Raji (cell line): Measurements from ENCODE around the gene SLC17A2.

Experiments used
- POLR2A ChIP-seq: IDR thresholded peaks from 2 replicates; pipeline ENCODE4 v1.6.1; 2011; ENCODE audit warnings: low read depth, low read length, control low read depth; ENCODE audit not compliant: insufficient read depth

SLC17A2 gene

GRCh38 chr6:25959890-25960536 is 29.5 kb upstream of the SLC17A2 start:
- TF ChIP-seq POLR2A = no peak

DNA sequence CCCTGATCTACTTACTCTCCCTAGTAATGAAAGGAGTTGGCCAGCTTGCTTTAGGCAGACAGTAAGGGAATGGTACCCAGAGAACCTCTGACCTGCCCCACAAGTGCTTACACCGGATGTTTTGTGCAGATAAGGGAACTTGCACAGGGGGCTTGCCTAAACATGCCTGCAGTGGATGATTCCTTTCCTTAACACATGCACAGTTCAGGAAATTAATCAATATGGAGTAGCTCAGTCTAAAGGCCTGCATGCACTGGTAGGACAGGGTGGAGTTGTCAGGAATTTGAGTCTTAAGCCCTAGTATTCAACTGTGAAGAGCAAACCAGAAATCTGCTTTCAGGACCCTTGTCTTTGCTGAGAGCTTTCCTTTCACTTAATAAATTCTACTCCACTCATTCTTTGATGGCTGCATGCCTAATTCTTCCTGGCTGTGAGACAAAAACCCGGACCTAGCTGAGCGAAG is 28.2 kb upstream of the SLC17A2 start:
- no peak for TF ChIP-seq POLR2A

DNA sequence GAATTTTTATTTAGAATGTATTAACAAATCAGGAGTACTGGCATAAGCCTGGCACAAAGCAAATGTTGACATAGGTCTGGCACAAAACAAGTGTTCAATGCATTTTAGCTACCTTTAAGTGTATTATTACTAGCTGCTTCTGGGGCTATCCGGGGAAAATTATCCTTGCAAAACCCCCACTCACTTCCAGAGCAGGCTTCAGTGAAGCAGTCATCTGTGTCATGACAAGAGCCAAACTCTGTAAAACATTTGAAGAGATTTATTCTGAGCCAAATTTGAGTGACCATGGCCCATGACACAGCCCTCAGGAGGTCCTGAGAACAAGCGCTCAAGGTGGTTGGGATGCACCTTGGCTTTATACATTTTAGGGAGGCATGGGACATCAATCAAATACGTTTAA is 25.7 kb upstream of the SLC17A2 start:
- TF ChIP-seq POLR2A = no peak

DNA sequence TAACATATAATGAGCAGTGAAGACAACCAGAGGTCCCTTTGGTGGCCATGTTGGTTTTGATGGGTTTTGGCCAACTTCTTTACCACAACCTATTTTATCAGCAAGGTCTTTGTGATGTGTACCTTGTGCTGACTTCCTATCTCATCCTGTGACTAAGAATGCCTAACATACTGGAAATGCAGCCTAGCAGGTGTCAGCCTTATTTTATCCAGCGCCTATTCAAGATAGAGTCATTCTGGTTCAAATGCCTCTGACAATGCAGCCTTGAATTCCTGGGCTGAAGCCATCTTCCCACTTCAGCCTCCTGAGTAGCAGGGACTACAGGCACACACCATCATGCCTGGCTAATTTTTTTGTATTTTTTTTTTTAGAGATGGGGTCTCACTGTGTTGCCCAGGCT is 24.3 kb upstream of the SLC17A2 start:
- no peak for TF ChIP-seq POLR2A

DNA sequence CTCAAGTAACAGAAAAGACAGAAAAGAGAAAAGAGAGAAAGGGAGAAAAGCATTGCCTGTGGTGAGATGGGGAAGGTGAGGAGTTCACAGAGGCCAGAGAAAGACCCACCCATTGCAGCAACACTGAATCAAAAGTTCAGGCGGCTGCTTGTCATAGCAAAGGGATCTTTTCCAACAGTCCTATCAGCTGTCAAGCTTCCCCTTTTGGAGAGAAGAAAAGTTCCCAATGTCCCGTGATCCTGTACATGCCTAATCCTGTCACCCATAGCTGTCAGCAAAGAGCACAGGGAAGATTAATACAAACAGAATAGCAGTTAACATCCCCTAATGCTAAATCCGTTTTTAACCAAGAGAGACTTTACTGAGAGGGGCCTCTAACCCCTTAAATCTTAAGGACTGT is 23.2 kb upstream of the SLC17A2 start:
- TF ChIP-seq POLR2A = no peak

- no peak for TF ChIP-seq POLR2A
These were observed 22.0 kb upstream of the SLC17A2 start for GRCh38 chr6:25952535-25952934.

GRCh38 chr6:25951296-25952032 is 21.0 kb upstream of the SLC17A2 start:
- TF ChIP-seq POLR2A = no peak

GRCh38 chr6:25950297-25950696 is 19.8 kb upstream of the SLC17A2 start:
- no peak for TF ChIP-seq POLR2A

GRCh38 chr6:25949695-25950094 is 19.2 kb upstream of the SLC17A2 start:
- no peak for TF ChIP-seq POLR2A

GRCh38 chr6:25946631-25947030 is 16.1 kb upstream of the SLC17A2 start:
- no peak for TF ChIP-seq POLR2A

GRCh38 chr6:25944688-25945574 is 14.4 kb upstream of the SLC17A2 start:
- no peak for TF ChIP-seq POLR2A

- TF ChIP-seq POLR2A = no peak
These were observed 13.4 kb upstream of the SLC17A2 start for GRCh38 chr6:25943887-25944286.

DNA sequence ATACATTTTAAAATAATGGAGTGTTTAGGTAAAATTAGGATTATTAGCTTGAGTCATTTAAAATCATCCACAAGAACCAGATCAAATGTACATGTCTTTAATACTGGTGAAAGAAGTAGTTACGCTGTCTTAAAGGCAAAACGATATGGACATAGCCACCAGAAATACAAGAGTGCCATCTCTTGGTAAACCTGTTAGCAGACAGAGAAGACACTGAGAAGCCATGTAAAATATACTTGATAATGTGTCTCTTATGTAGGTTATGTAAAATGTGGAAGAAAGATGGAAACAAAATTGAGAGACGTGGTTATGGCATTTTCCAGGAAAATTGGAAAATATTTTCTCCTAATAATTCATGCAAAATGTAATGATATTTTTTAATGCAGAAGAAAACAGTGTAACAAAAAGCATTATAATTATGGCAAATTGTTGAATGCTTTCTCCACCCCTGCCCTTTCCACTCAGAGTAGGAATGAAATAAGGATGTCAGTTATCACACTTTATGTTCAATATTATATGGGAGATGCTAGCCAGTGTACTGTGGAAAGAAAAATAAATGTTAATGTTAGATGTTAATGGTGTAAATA is 12.2 kb upstream of the SLC17A2 start:
- no peak for TF ChIP-seq POLR2A

DNA sequence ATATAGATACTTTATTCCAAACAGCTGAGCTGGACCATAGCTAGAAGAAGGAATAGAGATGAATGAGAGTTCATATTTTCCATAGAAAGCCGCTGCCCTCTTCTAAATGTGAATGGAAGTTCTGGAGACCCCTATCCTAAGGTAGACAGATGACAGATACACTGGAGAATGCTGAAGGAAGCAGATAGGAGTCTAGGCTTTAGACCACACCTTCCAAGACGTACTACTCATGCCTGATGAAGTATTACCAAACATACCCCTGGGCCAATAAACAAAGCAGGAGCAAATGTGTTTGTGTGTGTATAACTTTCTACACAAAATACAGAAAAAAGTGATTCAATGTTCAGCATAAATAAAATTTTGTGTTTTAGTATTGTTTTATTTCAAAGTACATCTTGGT is 9.1 kb upstream of the SLC17A2 start:
- no peak for TF ChIP-seq POLR2A

DNA sequence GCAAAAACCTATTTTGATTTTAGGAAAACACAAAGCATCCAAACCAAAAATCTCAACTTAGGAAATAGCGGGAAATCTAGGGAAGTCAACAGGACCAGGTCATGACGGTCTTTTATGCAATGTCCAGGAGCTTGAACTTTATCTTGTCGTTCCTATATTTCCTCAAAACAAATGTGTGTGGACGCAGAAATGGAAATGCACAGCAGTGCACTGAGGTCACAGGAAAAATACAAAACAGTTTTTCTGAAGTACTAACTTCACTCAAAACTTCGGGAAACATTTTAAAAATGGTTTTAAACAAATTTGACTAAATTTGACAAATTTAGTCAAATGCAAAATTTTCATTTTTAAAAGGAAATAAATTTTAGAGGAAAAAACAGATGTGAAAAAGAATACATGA is 5.5 kb upstream of the SLC17A2 start:
- TF ChIP-seq POLR2A = no peak

DNA sequence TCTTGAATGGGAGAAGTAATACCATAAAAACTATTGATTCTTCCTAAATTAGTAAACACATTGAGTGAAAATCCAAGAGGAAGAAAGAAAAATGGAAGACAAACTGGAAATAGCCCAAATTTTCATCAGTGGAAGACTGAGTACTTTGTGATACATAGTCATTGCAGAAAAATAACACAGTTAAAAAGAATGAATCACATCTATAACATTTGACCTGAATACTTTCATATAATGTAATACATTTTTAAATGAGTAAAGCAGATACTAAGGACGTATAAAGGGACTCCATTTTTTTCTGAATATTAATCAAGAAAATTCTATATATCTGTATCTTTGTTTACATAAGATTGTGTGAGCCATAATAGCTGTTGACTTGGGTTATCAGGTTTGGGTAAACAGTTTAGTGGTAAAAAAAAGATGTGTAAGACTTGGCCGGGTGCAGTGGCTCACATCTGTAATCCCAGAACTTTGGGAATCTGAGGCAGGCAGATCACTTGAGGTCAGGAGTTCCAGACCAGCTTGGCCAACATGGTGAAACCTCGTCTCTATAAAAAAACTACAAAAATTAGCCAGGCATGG is 4.3 kb upstream of the SLC17A2 start:
- no peak for TF ChIP-seq POLR2A

- TF ChIP-seq POLR2A = no peak
These were observed 3.7 kb upstream of the SLC17A2 start for GRCh38 chr6:25934156-25934555.
